HUES6 (cell line): Measurements from ENCODE around the gene SMYD3.
"Not testable (repeated sequence)": the region's sequence is repeated elsewhere in the genome, so short reads cannot be mapped to it uniquely, and the experiment has no call there.

Source experiments
- H3K27ac ChIP-seq: 2 replicates; pipeline ENCODE4 v1.7.0; 2013; ENCODE audit warnings: low read depth, mild to moderate bottlenecking, low read length, inconsistent platforms
- H3K27me3 ChIP-seq: 2 replicates; pipeline ENCODE4 v1.6.1; 2013; ENCODE audit warnings: low read length; ENCODE audit not compliant: control insufficient read depth, insufficient read depth
- H3K36me3 ChIP-seq: 2 replicates; pipeline ENCODE4 v1.6.1; 2013; ENCODE audit warnings: low read length; ENCODE audit not compliant: control insufficient read depth, insufficient read depth
- H3K4me1 ChIP-seq: 2 replicates; pipeline ENCODE4 v1.6.1; 2013; ENCODE audit warnings: low read length; ENCODE audit not compliant: control insufficient read depth, insufficient read depth
- H3K4me3 ChIP-seq: 2 replicates; pipeline ENCODE4 v1.5.1; 2013; ENCODE audit warnings: low read depth, low read length
- H3K9ac ChIP-seq: one replicate; pipeline ENCODE4 v1.6.1; 2013; ENCODE audit warnings: mild to moderate bottlenecking, low read length
- H3K9me3 ChIP-seq: 2 replicates; pipeline ENCODE4 v1.6.1; 2013; ENCODE audit warnings: low read depth, low read length; ENCODE audit not compliant: control insufficient read depth, insufficient read depth

SMYD3 gene

GRCh38 chr1:246357014-246357598, 150.0 kb downstream of the SMYD3 start:
- Histone ChIP-seq H3K27ac (peak overlapping the region; percentile 83; the same call in 1 of the 2 replicates), H3K9ac (peak overlapping the region; percentile 23), H3K4me1 (peaks cover 22% of the 10 kb centered on the region)
- not testable (repeated sequence) for H3K36me3 ChIP-seq, H3K27me3 ChIP-seq, H3K4me3 ChIP-seq, H3K9me3 ChIP-seq

GRCh38 chr1:246355411-246356230, 151.5 kb downstream of the SMYD3 start:
- no peaks in the 10 kb centered on the region for H3K27me3 ChIP-seq
- H3K27ac ChIP-seq, result peak overlapping the region; percentile 83; the same call in 1 of the 2 replicates
- peaks cover 22% of the 10 kb centered on the region for H3K4me1 ChIP-seq
- H3K36me3 ChIP-seq, result no peaks in the 10 kb centered on the region
- H3K9me3 ChIP-seq, result no peaks in the 10 kb centered on the region
- H3K9ac ChIP-seq, result peak overlapping the region; percentile 59
- no peak overlapping the region for H3K4me3 ChIP-seq

- H3K9ac ChIP-seq, result no peak overlapping the region
- no peak overlapping the region for H3K27ac ChIP-seq
- H3K27me3 ChIP-seq, result no peaks in the 10 kb centered on the region
- H3K36me3 ChIP-seq, result no peaks in the 10 kb centered on the region
- H3K4me1 ChIP-seq, result peaks cover 19% of the 10 kb centered on the region
- H3K4me3 ChIP-seq, result no peak overlapping the region
- no peaks in the 10 kb centered on the region for H3K9me3 ChIP-seq
Observed at GRCh38 chr1:246351721-246352120, 155.4 kb downstream of the SMYD3 start.

GRCh38 chr1:246350745-246351144, 156.3 kb downstream of the SMYD3 start:
- Histone ChIP-seq H3K27ac (no peak overlapping the region), H3K27me3 (no peaks in the 10 kb centered on the region), H3K9ac (no peak overlapping the region), H3K9me3 (no peaks in the 10 kb centered on the region), H3K36me3 (no peaks in the 10 kb centered on the region), H3K4me3 (no peak overlapping the region), H3K4me1 (peaks cover 12% of the 10 kb centered on the region)

- no peak overlapping the region for H3K9ac ChIP-seq
- no peaks in the 10 kb centered on the region for H3K4me1 ChIP-seq
- no peaks in the 10 kb centered on the region for H3K36me3 ChIP-seq
- H3K27me3 ChIP-seq, result no peaks in the 10 kb centered on the region
- 0 out of 2 replicates have a peak, but pooled peaks cover 3% of the 10 kb centered on the region for H3K9me3 ChIP-seq
- no peak overlapping the region for H3K27ac ChIP-seq
- no peak overlapping the region for H3K4me3 ChIP-seq
Observed at GRCh38 chr1:246343937-246344336, 163.1 kb downstream of the SMYD3 start.

- no peaks in the 10 kb centered on the region for H3K4me1 ChIP-seq
- H3K27ac ChIP-seq, result no peak overlapping the region
- no peaks in the 10 kb centered on the region for H3K36me3 ChIP-seq
- H3K9ac ChIP-seq, result no peak overlapping the region
- 0 out of 2 replicates have a peak, but pooled peaks cover 3% of the 10 kb centered on the region for H3K9me3 ChIP-seq
- no peaks in the 10 kb centered on the region for H3K27me3 ChIP-seq
- no peak overlapping the region for H3K4me3 ChIP-seq
Observed at GRCh38 chr1:246343251-246343650, 163.8 kb downstream of the SMYD3 start.

- Histone ChIP-seq H3K27me3 (no peaks in the 10 kb centered on the region), H3K4me3 (no peak overlapping the region), H3K9ac (no peak overlapping the region), H3K27ac (no peak overlapping the region), H3K36me3 (no peaks in the 10 kb centered on the region), H3K4me1 (no peaks in the 10 kb centered on the region), H3K9me3 (no peaks in the 10 kb centered on the region)
Observed at GRCh38 chr1:246338546-246338945, 168.5 kb downstream of the SMYD3 start.

- Histone ChIP-seq H3K36me3 (no peaks in the 10 kb centered on the region), H3K27me3 (no peaks in the 10 kb centered on the region), H3K9ac (no peak overlapping the region), H3K4me1 (no peaks in the 10 kb centered on the region), H3K9me3 (no peaks in the 10 kb centered on the region), H3K4me3 (no peak overlapping the region), H3K27ac (no peak overlapping the region)
Observed at GRCh38 chr1:246338098-246338497, 169.0 kb downstream of the SMYD3 start.

GRCh38 chr1:246335151-246335550, 171.9 kb downstream of the SMYD3 start:
- no peaks in the 10 kb centered on the region for H3K9me3 ChIP-seq
- H3K9ac ChIP-seq, result no peak overlapping the region
- no peak overlapping the region for H3K4me3 ChIP-seq
- no peak overlapping the region for H3K27ac ChIP-seq
- no peaks in the 10 kb centered on the region for H3K27me3 ChIP-seq
- no peaks in the 10 kb centered on the region for H3K4me1 ChIP-seq
- H3K36me3 ChIP-seq, result no peaks in the 10 kb centered on the region

GRCh38 chr1:246333855-246334254, 173.2 kb downstream of the SMYD3 start:
- H3K9me3 ChIP-seq, result no peaks in the 10 kb centered on the region
- H3K9ac ChIP-seq, result no peak overlapping the region
- H3K27me3 ChIP-seq, result no peaks in the 10 kb centered on the region
- peaks cover 2% of the 10 kb centered on the region; the same call in 1 of the 2 replicates for H3K36me3 ChIP-seq
- H3K4me1 ChIP-seq, result no peaks in the 10 kb centered on the region
- no peak overlapping the region for H3K27ac ChIP-seq
- no peak overlapping the region for H3K4me3 ChIP-seq

- Histone ChIP-seq H3K36me3 (peaks cover 2% of the 10 kb centered on the region; the same call in 1 of the 2 replicates), H3K9ac (no peak overlapping the region), H3K27ac (no peak overlapping the region), H3K4me3 (no peak overlapping the region), H3K9me3 (no peaks in the 10 kb centered on the region), H3K27me3 (no peaks in the 10 kb centered on the region), H3K4me1 (no peaks in the 10 kb centered on the region)
Observed at GRCh38 chr1:246332078-246332477, 175.0 kb downstream of the SMYD3 start.
